ENCODE measurements around the gene SIGMAR1.
A peak's percentile ranks its signal among the peaks of the same experiment; 100 is the strongest.

The SIGMAR1 gene

DNA sequence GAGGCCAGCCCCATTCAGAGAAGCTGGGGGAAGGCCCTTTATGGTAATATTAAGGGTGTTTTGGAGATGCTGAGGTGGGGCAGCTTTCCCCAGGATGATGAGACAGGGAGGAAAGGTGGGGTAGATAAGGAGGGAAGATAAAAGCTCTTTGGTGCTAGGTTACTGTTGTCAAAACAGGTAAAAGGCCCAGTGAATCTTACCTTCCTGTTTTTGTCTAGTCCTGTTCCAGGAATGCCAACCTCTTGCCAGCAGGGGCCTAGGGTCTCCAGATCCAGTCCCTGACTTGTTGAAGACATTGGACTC lies 25.7 kb upstream of the SIGMAR1 start:
- peak overlapping the region; percentile 25 for H3K4me3 Mint-ChIP-seq
- H3K9me3 Mint-ChIP-seq (ENCODE audit: low read depth), result no peaks in the 10 kb centered on the region
- peaks cover 6% of the 10 kb centered on the region for H3K36me3 Mint-ChIP-seq
- H3K27ac Mint-ChIP-seq, result peak overlapping the region; percentile 87
- H3K27me3 Mint-ChIP-seq, result no peaks in the 10 kb centered on the region
- H3K4me1 Mint-ChIP-seq (ENCODE audit: low read depth), result peaks cover 47% of the 10 kb centered on the region

DNA sequence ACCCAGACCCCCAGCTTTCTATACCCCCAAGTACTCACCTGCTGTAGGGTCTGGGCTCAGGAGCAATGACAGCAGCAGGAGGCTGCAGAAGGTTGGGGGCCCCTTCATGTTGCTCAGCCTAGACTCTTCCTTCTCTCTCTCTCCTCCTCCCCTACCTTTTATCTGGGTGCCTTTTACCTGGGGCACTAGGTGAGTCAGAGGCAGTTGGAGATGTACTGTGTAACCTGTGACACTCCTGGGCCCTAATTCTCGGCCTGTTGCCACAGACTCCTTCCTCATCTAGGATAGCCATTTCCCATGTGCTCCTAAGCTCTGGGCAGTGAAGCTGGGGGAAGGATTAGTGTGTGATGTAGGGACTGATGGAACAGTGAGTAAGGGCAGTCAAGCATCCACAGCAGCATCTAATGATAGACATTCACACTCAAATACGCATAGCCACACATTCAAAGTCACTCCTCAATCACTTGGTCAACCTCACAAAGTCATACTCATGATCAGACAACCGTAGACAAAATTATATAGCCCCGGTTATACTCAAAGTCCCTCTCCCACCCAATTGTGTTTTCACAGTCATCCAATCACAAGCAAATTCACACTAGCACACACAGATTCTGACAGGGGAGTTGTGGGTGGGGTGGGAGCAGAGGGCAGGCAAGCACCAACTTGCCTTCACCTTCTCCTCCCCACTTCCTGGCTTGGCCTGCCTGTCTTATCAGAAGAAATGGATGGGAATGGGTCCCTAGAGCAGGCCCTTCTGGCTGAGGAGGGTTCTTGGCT lies 25.1 kb upstream of the SIGMAR1 start, which contains the start of gene CCL27:
Gene CCL27, minus strand, starts transcription at position 132 of the 777 bp plus-strand sequence. Its CDS starts 24 bp downstream, at position 108.
- Mint-ChIP-seq H3K9me3 (ENCODE audit: low read depth) (no peaks in the 10 kb centered on the region), H3K4me1 (ENCODE audit: low read depth) (peaks cover 47% of the 10 kb centered on the region), H3K4me3 (peak within 1 kb of the TSS; percentile 25), H3K36me3 (peaks cover 6% of the 10 kb centered on the region), H3K27ac (peak within 1 kb of the TSS; percentile 87), H3K27me3 (no peaks in the 10 kb centered on the region)

DNA sequence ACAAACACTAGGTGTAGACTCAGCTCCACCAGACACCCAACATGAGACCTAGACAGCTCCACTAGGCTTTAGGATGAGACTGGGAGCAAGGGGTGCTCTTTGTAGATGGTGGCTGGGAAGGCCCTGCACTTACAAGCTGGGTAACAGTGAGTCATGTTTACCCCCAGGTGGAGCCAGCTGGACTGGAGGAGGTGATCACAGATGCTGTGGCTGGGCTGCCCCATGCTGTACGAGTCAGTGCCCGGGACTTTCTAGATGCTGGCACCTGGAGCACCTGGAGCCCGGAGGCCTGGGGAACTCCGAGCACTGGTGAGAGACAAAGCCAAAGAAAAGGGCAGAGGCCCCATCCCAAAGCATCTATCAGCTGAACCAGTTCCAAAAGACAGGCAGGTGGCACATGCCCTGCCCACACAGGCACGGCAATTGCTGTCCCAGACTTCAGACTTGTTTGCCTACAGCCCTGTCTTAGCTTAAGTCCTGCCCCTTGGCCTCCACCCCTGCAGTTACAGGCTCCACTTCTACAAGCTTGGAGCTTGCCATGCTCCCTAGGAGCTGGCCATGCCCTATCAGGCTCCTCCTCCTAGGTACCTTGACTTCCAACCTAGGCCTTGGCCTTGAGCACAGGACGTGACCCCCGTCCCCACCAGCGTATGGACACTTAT lies 22.1 kb upstream of the SIGMAR1 start:
- H3K4me1 Mint-ChIP-seq (ENCODE audit: low read depth), result peaks cover 42% of the 10 kb centered on the region
- peaks cover 6% of the 10 kb centered on the region for H3K36me3 Mint-ChIP-seq
- no peaks in the 10 kb centered on the region for H3K27me3 Mint-ChIP-seq
- H3K4me3 Mint-ChIP-seq, result no peak overlapping the region
- no peaks in the 10 kb centered on the region for H3K9me3 Mint-ChIP-seq (ENCODE audit: low read depth)
- no peak overlapping the region for H3K27ac Mint-ChIP-seq

DNA sequence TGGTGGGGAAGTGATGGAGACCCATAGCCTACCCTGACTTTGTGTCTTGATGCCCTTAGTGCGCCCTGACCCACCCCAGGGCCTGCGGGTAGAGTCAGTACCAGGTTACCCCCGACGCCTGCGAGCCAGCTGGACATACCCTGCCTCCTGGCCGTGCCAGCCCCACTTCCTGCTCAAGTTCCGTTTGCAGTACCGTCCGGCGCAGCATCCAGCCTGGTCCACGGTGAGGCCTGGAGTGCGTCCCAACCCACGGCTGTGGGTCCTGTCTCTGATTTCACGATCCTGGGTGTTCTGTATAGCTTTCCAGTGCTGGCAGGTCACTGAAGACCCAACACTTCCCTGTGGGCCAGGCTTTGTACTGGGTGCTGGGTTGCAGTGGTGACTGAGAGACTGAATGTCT lies 20.9 kb upstream of the SIGMAR1 start:
- Mint-ChIP-seq H3K4me3 (no peak overlapping the region), H3K36me3 (peaks cover 6% of the 10 kb centered on the region), H3K4me1 (ENCODE audit: low read depth) (peaks cover 32% of the 10 kb centered on the region), H3K27ac (no peak overlapping the region), H3K27me3 (no peaks in the 10 kb centered on the region), H3K9me3 (ENCODE audit: low read depth) (no peaks in the 10 kb centered on the region)

DNA sequence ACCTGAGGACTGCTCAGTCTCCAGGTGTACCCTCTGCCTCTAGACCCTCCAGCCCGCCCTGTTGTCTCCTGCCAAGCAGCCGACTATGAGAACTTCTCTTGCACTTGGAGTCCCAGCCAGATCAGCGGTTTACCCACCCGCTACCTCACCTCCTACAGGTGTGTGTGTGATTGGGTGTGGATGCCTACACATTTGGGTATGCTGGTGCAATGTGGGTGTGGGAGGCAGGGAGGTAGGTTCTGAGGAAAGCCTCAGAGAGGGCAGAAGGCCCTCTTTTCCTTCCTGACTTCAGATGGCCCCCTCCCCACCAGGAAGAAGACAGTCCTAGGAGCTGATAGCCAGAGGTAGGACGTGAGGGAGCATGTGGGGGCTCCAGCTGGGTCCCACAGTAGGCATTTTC lies 19.4 kb upstream of the SIGMAR1 start:
- Mint-ChIP-seq H3K36me3 (peaks cover 6% of the 10 kb centered on the region), H3K4me1 (ENCODE audit: low read depth) (peaks cover 31% of the 10 kb centered on the region), H3K27ac (no peak overlapping the region)

DNA sequence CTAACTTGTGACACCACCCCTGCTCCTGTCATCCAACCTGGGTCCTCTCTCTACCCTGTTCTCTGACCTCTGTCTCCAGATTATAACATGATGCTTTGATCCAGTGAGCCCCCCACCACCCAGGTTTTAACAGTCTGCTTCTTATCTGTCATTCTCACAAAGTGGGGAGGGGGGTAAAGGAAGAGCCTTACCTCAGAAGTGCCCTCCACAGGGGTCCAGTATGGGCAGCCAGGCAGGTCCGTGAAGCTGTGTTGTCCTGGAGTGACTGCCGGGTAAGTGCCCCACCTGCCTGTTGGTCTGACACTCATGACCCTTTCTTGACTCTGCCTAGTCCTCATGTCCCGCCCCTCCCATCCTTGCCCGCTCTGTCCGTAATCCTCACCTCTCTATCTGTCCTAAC lies 17.8 kb upstream of the SIGMAR1 start:
- H3K36me3 Mint-ChIP-seq, result peaks cover under 1% of the 10 kb centered on the region
- H3K27me3 Mint-ChIP-seq, result no peaks in the 10 kb centered on the region
- H3K27ac Mint-ChIP-seq, result peak overlapping the region; percentile 29
- H3K4me1 Mint-ChIP-seq (ENCODE audit: low read depth), result peaks cover 25% of the 10 kb centered on the region
- no peak overlapping the region for H3K4me3 Mint-ChIP-seq
- no peaks in the 10 kb centered on the region for H3K9me3 Mint-ChIP-seq (ENCODE audit: low read depth)

More for the DNA sequence above, 19.4 kb upstream of the SIGMAR1 start:
- no peaks in the 10 kb centered on the region for H3K9me3 Mint-ChIP-seq (ENCODE audit: low read depth)
- H3K27me3 Mint-ChIP-seq, result no peaks in the 10 kb centered on the region
- no peak overlapping the region for H3K4me3 Mint-ChIP-seq

DNA sequence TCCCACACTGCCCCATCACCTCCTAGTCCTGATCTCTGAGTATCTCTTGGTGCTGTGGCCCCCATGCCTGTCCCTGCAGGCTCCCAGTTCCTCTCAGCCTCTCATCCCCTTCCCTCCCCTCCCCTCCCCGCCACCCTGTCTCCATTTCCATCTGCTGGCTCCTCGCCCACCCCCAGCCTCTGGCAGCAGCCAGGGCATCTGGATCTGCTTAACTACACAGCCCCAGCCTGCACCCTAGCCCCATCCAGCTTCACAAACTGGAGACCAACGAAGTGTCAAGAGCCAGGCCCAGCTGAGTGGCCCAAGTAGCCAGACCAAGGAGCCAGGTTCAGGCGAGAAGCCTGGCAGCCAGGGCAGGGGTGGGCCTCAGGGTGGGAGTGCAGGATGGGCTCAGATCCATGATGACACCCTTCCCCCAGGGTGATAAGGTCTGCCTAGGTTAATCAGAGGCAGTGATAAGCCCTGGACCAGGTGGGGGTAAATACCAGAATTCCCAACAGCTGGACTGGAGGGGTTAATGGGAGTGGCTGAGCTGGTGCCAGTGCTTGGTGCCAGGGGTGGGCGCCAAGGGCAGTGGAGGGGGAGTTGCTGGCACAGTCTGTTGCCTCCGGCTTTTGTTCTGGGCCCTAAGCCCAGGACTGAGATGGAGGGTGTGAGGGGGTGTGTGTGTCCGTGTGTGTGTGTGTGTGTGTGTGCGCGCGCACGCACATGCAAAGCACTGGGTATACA lies 16.9 kb upstream of the SIGMAR1 start:
- Mint-ChIP-seq H3K4me3 (no peak overlapping the region), H3K27ac (peak overlapping the region; percentile 41), H3K4me1 (ENCODE audit: low read depth) (peaks cover 25% of the 10 kb centered on the region), H3K27me3 (no peaks in the 10 kb centered on the region), H3K36me3 (no peaks in the 10 kb centered on the region), H3K9me3 (ENCODE audit: low read depth) (no peaks in the 10 kb centered on the region)

DNA sequence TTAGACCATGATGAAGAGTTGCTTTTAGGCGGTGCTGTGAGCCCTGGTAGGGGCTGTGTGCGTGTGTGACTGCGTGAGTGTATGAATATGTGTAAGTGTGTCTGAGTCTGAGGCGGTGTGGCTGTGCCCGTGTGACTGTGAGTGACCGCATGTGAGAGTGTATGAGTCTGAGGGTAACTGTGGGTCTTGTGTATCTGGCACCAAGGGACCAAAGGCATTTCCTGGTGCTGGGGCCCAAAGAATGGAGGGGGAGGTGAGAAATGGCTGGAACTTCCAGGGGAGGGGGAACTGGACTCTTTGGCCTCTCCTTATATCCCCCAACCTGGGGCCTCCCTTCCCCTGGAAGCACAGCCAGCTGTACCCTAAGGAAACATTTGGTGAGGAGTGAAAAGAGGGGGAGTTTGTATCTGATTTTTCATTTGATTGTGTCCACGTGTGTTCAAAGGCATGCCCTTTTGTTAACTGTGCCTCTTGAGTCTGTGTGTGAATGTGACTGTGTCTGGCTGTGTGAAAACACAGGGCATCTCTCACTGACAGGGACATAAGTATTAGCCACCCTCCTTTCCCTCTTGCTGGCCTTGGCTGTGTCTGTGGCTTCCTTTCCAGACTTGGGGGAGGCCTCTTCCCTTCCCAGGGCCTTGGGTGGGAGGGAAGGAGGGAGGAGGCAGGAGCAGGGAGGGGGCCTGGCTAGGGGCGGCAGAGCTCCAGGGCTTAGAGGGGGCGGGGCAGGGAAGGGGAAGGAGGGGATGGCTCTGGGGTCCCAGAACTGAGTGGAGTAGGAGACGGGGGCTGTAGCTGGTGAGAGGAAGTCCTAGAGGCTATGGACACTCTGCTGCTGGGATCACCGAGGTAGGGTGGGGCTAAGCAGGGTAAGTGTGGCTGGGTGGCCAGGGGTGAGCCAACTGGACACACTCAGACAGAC lies 15.8 kb upstream of the SIGMAR1 start:
- H3K4me3 Mint-ChIP-seq, result no peak overlapping the region

DNA sequence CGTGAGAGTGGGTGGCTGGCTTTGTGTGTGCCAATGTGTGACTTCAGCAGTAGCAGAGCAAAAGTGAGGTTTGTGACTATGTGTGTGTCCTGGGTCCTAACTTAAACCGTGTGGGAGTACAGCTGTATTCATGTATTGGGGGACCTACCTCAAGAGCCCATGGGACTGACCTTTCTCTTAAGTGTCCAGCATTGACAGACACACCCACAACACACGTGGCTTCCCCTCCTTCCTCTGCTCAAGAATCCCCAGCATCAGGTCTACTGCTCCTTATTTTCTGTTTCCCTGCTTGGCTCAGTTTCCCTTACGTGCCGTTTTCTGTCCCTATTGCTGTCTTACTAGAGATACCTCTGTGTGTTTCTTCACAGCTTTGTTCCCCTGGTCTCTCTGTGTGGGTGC lies 15.0 kb upstream of the SIGMAR1 start:
- Mint-ChIP-seq H3K4me1 (ENCODE audit: low read depth) (peaks cover 43% of the 10 kb centered on the region), H3K27me3 (no peaks in the 10 kb centered on the region), H3K9me3 (ENCODE audit: low read depth) (no peaks in the 10 kb centered on the region), H3K27ac (peak overlapping the region; percentile 80), H3K36me3 (peaks cover 4% of the 10 kb centered on the region), H3K4me3 (no peak overlapping the region)

More for the DNA sequence above, 15.8 kb upstream of the SIGMAR1 start:
- Mint-ChIP-seq H3K36me3 (peaks cover 3% of the 10 kb centered on the region), H3K9me3 (ENCODE audit: low read depth) (no peaks in the 10 kb centered on the region), H3K27me3 (no peaks in the 10 kb centered on the region), H3K4me1 (ENCODE audit: low read depth) (peaks cover 35% of the 10 kb centered on the region), H3K27ac (peak overlapping the region; percentile 1)

DNA sequence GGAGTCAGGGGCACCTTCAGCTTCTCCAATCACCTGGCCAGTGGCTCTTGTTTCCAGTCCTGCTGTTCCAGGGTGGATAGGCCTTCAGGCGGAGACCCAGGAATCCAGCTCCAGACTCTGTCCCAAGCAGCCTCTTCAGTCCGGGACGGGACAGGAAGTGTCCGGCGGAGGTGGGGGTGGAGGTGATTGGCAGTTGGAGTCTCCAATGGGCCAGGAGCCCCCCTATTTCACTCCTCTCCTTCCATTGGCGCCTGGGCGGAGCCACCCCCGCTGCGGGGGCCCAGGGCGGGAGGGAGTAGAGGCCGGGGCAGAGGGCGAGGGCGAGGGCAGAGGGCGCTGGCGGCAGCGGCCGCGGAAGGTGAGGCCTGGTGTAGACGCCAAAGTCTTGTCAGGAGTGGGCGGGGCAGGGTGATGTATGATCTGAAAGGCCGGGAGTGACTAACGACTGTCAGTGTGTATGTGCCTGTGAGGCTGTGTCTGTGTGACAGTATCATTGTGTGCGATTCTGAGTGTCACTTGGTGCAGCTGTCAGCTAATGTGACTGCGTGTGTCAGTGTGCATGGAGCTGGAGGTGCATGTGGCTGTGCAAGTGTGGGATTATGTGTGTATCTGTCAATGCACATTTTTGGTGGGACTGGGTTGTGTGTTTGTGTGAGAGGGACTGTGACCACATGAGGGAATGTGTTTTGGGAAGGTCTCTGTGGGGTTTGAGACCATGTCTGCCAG lies 14.5 kb upstream of the SIGMAR1 start, which contains the start of gene IL11RA:
Gene IL11RA, plus strand, starts transcription at position 310 of the 726 bp plus-strand sequence. CDS start 3,033 bp downstream, outside the sequence.
- no peaks in the 10 kb centered on the region for H3K27me3 Mint-ChIP-seq
- H3K4me3 Mint-ChIP-seq, result peak within 1 kb of the TSS; percentile 57
- H3K4me1 Mint-ChIP-seq (ENCODE audit: low read depth), result peaks cover 48% of the 10 kb centered on the region
- H3K9me3 Mint-ChIP-seq (ENCODE audit: low read depth), result no peaks in the 10 kb centered on the region
- peaks cover 4% of the 10 kb centered on the region for H3K36me3 Mint-ChIP-seq
- peak within 1 kb of the TSS; percentile 80 for H3K27ac Mint-ChIP-seq

DNA sequence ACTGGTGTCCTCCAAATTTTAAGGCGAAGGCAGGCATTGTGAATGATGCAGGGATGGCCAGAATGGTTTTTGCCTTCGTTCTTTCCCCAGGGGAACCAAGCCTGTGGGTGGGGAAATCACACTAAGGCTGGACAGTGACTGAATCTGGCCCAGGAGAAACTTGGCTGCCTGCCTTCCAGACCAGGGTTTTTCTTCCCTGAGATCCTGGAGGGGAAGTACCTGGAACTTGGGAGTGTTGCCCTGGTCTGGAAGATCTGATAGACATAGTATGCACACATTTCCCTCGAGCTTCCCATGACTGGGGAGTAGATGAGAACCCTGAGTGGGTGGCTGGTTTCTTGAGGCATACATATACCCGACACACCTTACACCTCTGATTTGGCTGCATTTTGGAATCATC lies 13.7 kb upstream of the SIGMAR1 start:
- H3K27ac Mint-ChIP-seq, result no peak overlapping the region
- H3K9me3 Mint-ChIP-seq (ENCODE audit: low read depth), result no peaks in the 10 kb centered on the region
- H3K4me3 Mint-ChIP-seq, result no peak overlapping the region
- peaks cover 4% of the 10 kb centered on the region for H3K36me3 Mint-ChIP-seq
- H3K27me3 Mint-ChIP-seq, result no peaks in the 10 kb centered on the region
- peaks cover 50% of the 10 kb centered on the region for H3K4me1 Mint-ChIP-seq (ENCODE audit: low read depth)

DNA sequence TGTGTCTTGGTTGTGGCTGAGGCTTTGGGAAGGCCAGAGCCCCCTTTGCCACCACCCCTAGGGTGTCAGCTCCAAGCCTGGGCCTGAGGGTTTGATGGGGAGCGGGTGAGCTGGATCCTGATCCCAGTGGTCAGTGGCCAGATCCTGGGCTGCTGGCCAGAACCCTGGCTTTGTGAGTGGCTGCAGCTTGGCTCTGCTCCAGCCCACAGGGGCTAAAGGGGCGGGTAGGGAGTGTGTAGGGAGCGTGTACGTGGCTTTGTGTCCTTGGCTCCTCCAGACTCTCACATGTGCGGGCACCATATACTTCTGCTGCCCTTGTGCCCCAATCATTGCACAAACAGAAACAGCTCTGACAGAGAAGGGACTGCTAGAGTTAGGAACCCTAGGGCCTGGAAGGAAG lies 13.2 kb upstream of the SIGMAR1 start:
- no peaks in the 10 kb centered on the region for H3K9me3 Mint-ChIP-seq (ENCODE audit: low read depth)
- H3K4me1 Mint-ChIP-seq (ENCODE audit: low read depth), result peaks cover 56% of the 10 kb centered on the region
- peaks cover 4% of the 10 kb centered on the region for H3K36me3 Mint-ChIP-seq
- H3K4me3 Mint-ChIP-seq, result no peak overlapping the region
- H3K27me3 Mint-ChIP-seq, result no peaks in the 10 kb centered on the region
- H3K27ac Mint-ChIP-seq, result no peak overlapping the region

DNA sequence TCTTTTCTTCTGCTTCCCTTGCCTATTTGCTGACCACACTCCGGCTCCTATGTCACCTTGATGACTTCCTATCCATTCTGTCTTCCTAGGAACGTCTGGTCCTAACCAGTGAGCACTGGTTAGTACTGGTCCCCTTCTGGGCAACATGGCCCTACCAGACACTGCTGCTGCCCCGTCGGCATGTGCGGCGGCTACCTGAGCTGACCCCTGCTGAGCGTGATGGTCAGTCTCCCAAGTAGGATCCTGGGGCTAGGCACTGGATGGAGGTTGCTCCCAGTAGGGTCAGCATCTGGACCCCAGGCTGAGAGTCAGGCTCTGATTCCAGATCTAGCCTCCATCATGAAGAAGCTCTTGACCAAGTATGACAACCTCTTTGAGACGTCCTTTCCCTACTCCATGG lies 11.1 kb upstream of the SIGMAR1 start:
- peak overlapping the region; percentile 94 for H3K4me3 Mint-ChIP-seq
- no peaks in the 10 kb centered on the region for H3K9me3 Mint-ChIP-seq (ENCODE audit: low read depth)
- H3K36me3 Mint-ChIP-seq, result peaks cover 4% of the 10 kb centered on the region
- peaks cover 51% of the 10 kb centered on the region for H3K4me1 Mint-ChIP-seq (ENCODE audit: low read depth)
- no peaks in the 10 kb centered on the region for H3K27me3 Mint-ChIP-seq
- no peak overlapping the region for H3K27ac Mint-ChIP-seq

DNA sequence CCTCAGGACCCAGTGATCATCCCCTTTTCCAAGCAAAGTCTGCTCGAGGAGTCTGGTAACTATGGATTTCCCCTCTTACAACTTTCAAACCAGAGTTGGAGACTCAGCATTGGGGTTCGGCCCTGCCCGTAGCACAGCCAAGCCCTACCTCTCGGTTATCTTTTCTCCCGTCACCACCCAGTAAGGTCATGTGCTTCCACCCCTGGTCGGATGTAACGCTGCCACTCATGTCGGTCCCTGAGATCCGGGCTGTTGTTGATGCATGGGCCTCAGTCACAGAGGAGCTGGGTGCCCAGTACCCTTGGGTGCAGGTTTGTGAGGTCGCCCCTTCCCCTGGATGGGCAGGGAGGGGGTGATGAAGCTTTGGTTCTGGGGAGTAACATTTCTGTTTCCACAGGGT lies 10.1 kb upstream of the SIGMAR1 start:
- Mint-ChIP-seq H3K36me3 (peaks cover 4% of the 10 kb centered on the region), H3K27ac (peak overlapping the region; percentile 89), H3K4me1 (ENCODE audit: low read depth) (peaks cover 42% of the 10 kb centered on the region), H3K9me3 (ENCODE audit: low read depth) (no peaks in the 10 kb centered on the region), H3K27me3 (no peaks in the 10 kb centered on the region), H3K4me3 (peak overlapping the region; percentile 94)

All from activated naive CD8-positive, alpha-beta T cell (primary cell).